Activated CD8-positive, alpha-beta memory T cell treated with anti-CD3 and anti-CD28 coated beads, Interleukin-2, amount 50 U/mL, for 1 hour (primary cell): Measurements from ENCODE around the gene MYO18B.

Experiments used
- DNase-seq: peaks from one replicate; pipeline ENCODE4 v3.0.0-alpha.2; 2020; ENCODE audit errors: extremely low read depth

MYO18B gene

GRCh38 chr22:25848954-25849353 is 107.0 kb downstream of the MYO18B start:
- DNase-seq, result no peak

DNA sequence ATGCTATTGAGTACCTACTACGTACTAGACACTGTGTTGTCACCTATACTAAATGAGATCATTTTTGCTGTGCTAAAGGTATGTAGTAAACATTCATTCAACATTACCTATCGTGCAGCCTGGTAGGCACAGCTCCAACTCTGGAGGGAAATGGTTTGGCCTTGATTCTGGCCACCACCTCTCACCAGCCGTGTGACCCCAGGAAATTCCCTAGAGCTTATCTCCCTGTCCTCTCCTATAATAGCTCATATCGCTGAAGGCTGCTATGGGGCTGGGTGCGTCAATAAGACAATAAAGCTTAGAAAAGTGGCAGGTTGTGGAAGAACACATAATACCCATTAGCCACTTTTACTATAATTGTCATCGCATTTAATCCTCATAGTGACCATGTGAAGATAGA is 107.5 kb downstream of the MYO18B start:
- no peak for DNase-seq

DNA sequence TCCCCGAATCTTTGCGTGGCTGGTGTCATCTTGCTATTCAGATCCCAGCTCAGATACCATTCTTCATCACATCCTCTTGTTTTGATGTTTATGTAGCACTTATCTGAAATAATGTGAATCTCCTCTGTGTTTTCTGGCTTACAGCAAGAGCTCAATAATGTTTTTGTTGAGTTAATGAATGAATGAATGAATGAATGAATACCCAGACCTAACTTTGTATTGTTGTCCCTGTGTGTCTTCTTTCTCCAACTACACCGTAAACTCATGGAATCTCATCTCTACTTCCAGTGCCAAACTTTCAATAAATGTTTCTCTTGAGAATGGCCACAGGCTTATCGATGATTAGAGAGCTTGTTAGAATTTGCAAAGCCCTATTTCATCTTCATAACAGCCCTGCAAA is 110.2 kb downstream of the MYO18B start:
- no peak for DNase-seq

DNA sequence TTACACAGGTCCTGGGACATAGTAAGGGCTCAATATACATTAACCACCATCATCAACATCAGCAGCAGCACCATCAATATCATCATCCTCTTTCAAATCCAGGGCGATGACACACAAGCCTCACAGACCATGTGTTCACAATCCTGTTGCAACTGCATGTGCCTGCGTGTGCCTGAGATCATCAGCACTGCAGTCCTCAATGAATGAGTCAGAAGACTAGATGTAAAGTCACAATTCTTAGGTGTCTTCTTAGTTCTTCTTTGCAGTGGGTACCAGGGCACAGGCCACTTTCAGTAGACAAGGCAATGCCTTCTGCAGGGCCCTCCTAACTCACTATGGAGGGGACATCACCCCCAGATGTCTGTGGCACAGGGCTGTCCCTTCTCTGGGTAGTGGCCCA is 111.1 kb downstream of the MYO18B start:
- DNase-seq, result no peak

DNA sequence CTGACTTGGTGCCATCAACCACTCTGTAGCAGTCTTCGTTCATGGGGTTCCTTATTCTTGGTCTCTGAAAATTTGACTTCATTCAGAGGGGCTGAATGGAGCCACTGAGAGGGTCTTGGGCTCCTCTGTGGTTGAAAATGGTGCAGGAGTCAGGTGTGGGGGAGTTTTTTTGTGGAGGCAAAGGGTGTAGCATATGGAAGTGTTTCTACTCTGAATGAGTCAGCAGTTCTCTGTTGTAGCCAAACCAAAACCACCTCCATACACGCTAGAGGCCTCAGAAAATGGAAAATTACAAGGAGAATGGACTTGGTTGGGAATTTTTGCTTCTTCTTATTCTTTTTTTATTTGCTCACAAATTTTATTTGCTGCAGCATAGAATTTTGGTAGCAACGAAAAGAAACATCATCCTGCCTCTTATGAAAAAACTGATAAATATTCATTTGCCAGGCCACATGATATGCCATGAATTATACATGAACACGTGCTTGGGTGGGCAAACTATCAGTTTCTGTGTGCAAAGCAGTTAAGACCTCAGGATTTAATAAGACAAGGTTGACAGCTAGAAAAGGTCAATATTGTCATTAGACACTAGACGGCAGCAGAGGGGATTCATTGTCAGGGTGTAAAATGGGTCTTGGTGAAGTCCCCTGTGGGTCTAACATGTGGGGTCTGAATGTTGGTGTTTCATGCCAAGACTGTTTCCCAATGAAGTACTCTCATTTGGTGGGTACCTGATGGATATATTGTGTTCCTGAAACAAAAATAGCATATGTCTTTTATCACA is 111.7 kb downstream of the MYO18B start:
- no peak for DNase-seq

DNA sequence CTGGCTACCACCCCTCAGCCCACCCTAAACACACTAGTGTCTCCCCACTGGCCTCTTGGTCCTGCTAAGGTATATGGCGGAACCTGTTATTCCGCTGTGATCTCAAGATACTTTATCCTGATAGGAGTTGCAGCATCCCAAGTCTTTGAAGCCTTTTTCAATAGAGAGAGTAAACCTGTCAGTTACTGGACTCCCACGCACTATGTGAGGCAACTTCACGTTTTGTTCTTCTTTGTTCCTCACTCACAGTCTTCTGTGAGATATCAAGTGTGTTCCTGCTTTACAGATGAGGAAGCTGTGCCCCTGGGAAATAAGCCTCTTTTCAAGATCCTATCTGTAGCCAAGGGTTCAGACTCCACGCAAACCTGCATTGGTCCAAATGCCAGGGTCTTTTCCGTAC is 127.8 kb downstream of the MYO18B start:
- DNase-seq, result no peak

DNA sequence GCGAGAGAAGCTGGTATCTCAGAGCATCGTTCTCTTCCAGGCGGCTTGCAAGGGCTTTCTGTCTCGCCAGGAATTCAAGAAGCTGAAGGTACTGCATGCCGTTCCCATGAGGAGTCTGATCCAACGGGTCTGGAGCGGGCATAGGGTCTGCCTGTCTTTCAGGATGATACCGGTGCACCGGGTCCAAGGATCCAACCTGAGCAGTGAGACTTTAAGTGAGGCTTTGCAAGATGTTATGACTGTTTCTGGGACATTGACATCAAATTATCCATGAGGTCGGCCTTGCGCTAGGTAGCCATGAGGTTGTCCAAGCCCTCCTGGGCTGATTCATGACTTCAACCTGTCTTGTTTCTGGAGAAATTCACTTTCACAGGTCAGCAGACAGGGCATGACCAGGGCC is 132.3 kb downstream of the MYO18B start:
- DNase-seq, result no peak

DNA sequence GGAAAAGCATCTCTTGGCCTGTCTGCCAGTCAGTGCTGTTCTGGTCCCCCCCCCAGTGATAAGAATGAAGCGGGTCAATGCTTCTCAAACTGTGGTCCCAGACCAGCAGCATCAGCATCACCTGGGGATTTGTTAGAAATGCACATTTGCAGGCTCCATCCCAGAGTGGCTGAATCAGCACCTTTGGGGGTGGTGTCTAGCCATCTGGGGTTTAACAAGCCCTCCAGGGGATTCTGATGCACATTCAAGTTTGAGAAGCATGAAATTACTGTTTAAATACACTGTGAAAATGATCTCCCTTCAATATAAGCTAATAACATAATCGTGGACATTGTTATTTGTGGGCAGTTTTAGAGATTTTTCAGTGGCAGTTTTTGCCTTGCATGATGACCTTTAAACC is 133.5 kb downstream of the MYO18B start:
- DNase-seq, result no peak

- DNase-seq, result no peak
Measured at GRCh38 chr22:25876871-25877270, 134.9 kb downstream of the MYO18B start.

DNA sequence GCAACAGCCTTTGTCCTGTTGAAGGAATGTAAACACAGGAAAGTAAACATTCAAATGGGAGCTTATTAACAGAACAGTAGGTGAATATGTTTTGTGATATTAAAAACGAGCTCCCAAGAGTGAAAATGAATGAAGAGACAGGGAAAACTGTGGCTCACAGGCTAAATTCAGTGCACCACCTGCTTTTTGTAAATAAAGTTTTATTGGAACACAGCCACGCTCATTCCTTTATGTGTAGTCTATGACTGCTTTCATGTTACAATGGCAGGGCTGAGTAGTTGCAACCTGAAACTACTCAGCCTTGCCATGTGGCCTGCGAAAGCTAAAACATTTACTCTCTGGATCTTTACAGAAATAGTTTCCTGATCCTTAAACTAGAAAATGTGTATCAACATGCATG is 136.9 kb downstream of the MYO18B start:
- DNase-seq, result no peak

GRCh38 chr22:25880524-25880923 is 138.5 kb downstream of the MYO18B start:
- DNase-seq, result no peak

- DNase-seq, result no peak
Measured at GRCh38 chr22:25881210-25881755, 139.3 kb downstream of the MYO18B start.

DNA sequence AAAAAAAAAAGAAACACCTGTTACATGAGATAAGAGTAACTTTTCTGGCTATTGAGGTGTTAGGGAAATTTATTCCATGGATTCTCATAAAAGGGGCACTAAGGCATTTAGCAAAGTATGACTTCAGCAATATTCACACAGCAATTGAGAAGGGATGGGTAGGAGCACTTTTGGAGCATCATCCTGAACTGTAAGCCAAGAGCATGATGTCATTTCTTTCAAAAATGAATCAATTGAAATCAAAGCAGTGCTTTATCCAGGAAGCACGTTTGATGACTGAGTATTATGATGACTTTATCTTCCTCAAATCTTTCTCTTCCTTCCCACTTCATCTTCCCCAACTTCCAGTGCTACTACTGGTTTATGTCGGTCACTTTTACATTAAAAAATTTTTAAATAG is 140.4 kb downstream of the MYO18B start:
- no peak for DNase-seq

GRCh38 chr22:25883482-25884033 is 141.6 kb downstream of the MYO18B start:
- no peak for DNase-seq

- DNase-seq, result no peak
Measured at GRCh38 chr22:25884121-25884520, 142.1 kb downstream of the MYO18B start.

- no peak for DNase-seq
Measured at GRCh38 chr22:25888399-25889054, 146.5 kb downstream of the MYO18B start.

DNA sequence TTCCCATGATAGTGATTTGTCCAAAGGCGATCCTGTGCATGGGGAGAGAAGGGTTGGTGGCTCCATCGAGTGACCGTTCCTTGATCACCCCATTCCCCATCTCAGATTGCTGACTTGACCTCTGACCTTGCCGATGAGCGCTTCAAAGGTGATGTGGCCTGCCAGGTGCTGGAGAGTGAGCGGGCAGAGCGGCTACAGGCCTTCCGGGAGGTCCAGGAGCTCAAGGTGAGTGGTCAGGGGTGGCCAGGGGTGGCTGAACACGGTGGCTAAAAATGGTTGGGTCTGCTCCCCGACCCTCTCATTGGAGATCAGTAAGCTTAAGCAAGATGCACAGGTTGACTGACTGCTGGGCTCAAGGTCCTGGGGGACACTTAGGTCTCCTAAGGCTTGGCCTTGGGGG is 148.7 kb downstream of the MYO18B start:
- no peak for DNase-seq

DNA sequence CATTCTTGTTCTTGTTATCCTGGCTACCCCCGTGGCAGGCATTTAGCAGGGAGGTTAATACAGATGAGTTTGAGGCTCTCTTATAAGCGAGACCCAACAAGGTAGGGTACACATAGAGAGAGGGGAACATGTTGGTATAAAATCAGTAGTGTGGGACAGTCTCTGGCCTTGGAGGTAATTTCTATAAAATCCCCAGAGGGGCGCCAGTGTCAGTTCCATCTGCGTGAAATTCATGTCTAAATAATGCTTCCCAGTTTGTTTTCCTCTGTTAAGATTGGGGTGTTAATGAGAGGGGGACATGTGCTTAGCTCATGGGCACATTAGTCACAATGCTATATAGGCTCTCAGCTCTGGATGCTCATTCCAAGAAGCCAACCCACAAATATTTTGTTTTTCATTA is 150.7 kb downstream of the MYO18B start:
- DNase-seq, result no peak

- no peak for DNase-seq
Measured at GRCh38 chr22:25895678-25896077, 153.7 kb downstream of the MYO18B start.

DNA sequence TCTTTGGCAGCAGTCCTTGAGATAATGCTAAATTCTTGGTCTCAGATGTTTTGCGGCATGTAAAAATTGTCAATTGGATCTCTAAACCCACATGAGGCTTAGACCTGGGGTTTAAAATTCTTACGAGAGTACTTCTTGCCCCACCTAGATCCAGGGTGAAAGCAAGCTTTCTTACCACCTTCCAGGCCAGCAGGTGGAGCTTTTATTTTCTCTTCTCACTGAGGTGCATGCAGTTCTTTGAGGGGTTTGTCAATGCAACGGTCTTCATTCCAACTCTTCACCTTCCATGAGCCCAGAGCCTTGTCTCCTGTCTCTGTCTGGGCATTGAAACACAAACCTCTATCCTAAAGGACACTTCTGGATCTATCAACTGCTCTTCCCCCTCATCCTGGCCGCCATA is 154.1 kb downstream of the MYO18B start:
- DNase-seq, result no peak

DNA sequence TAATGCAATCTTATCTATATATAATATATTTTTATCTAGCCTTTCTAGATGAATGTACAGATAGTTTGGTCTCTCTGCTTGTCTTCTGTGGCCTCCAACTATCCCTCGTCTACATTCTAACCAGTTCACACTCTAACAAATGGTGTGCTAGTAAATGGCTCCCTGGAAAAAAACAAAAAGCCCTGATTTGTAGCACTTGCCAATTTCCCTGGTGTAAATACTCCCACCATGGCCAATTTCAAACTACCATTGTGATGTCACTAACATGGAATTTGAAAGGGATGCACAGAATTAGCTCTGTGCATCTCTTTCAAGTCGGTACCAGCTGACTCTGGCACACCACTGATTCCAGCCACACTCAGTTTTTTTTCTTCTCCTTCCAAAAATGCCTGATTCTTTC is 154.6 kb downstream of the MYO18B start:
- DNase-seq, result no peak

GRCh38 chr22:25898707-25899365 is 156.8 kb downstream of the MYO18B start:
- DNase-seq, result no peak
